WTC11 (cell line): Measurements from ENCODE around the gene NBEA. TPM values are rescaled to one million over a fixed set of nuclear protein-coding genes. Genes with fewer than 3 reads are reported as not detected.
"Not testable (repeated sequence)": the region's sequence is repeated elsewhere in the genome, so short reads cannot be mapped to it uniquely, and the experiment has no call there.

Experiments
- ATAC-seq: fragments of 200-7000 bp; cut with Tn5 transposase; 2 replicates; pipeline ENCODE4 v1.10.0; 2021; ENCODE audit warnings: mild to moderate bottlenecking, moderate library complexity
- CTCF ChIA-PET: fragments of 300-600 bp; sonication (Branson Sonifier 250); formaldehyde crosslinking; loops from one replicate; lab custom pipeline; 2021; ENCODE audit warnings: antibody characterized with exemption; lab: Charles Lee
- POLR2A ChIA-PET: fragments of 350-600 bp; sonication (Branson Sonifier 250); formaldehyde crosslinking; loops from one replicate; lab custom pipeline; 2021; ENCODE audit warnings: antibody characterized with exemption; lab: Charles Lee
- DNase-seq: peaks from one replicate; pipeline ENCODE4 v3.0.0; 2021; ENCODE audit warnings: low spot score
- H3K27ac Mint-ChIP-seq: 2 replicates; pipeline ENCODE4 v1.8.0; 2021; ENCODE audit warnings: mixed read lengths
- H3K27me3 Mint-ChIP-seq: 2 replicates; pipeline ENCODE4 v1.8.0; 2021; ENCODE audit warnings: low read depth, mild to moderate bottlenecking, moderate library complexity, mixed read lengths
- H3K36me3 Mint-ChIP-seq: 2 replicates; pipeline ENCODE4 v1.8.0; 2021; ENCODE audit warnings: mixed read lengths
- H3K4me1 Mint-ChIP-seq: 2 replicates; pipeline ENCODE4 v1.8.0; 2022; ENCODE audit warnings: mixed read lengths
- H3K4me3 Mint-ChIP-seq: 2 replicates; pipeline ENCODE4 v1.8.0; 2021; ENCODE audit warnings: mild to moderate bottlenecking, moderate library complexity, mixed read lengths
- H3K9me3 Mint-ChIP-seq: 2 replicates; pipeline ENCODE4 v1.8.0; 2021; ENCODE audit warnings: mixed read lengths
- CBFB ChIP-seq: sonication (generic); formaldehyde crosslinking; IDR thresholded peaks from 2 replicates; pipeline ENCODE4 v1.8.1; 2022; ENCODE audit warnings: mild to moderate bottlenecking, low read depth, missing genetic modification reagents
- CREB1 ChIP-seq: sonication (generic); formaldehyde crosslinking; IDR thresholded peaks from 2 replicates; pipeline ENCODE4 v1.8.0; 2023; ENCODE audit warnings: mild to moderate bottlenecking, missing genetic modification reagents
- CREM ChIP-seq: sonication (generic); formaldehyde crosslinking; IDR thresholded peaks from 2 replicates; pipeline ENCODE4 v1.8.1; 2022; ENCODE audit warnings: mild to moderate bottlenecking, missing genetic modification reagents, moderate library complexity
- FOXK1 ChIP-seq: sonication (generic); formaldehyde crosslinking; IDR thresholded peaks from 2 replicates; pipeline ENCODE4 v1.8.0; 2022; ENCODE audit warnings: mild to moderate bottlenecking, moderate library complexity, missing genetic modification reagents
- GABPB1 ChIP-seq: sonication (generic); formaldehyde crosslinking; IDR thresholded peaks from 2 replicates; pipeline ENCODE4 v1.8.1; 2023; ENCODE audit warnings: mild to moderate bottlenecking, missing genetic modification reagents
- JUN ChIP-seq: sonication (generic); formaldehyde crosslinking; IDR thresholded peaks from 2 replicates; pipeline ENCODE4 v1.8.0; 2023; ENCODE audit warnings: mild to moderate bottlenecking, missing genetic modification reagents
- NFYB ChIP-seq: sonication (generic); formaldehyde crosslinking; conservative IDR thresholded peaks from 2 replicates; pipeline ENCODE4 v1.8.0; 2022; ENCODE audit warnings: low read depth, missing genetic modification reagents
- NR1H2 ChIP-seq: sonication (generic); formaldehyde crosslinking; IDR thresholded peaks from 2 replicates; pipeline ENCODE4 v1.9.0; 2021; ENCODE audit warnings: mild to moderate bottlenecking, moderate library complexity, missing genetic modification reagents
- NR2C2 ChIP-seq: sonication (generic); formaldehyde crosslinking; IDR thresholded peaks from 2 replicates; pipeline ENCODE4 v1.8.0; 2022; ENCODE audit warnings: mild to moderate bottlenecking, missing genetic modification reagents
- RELA ChIP-seq: sonication (generic); formaldehyde crosslinking; IDR thresholded peaks from 2 replicates; pipeline ENCODE4 v1.8.1; 2022; ENCODE audit warnings: missing genetic modification reagents, mild to moderate bottlenecking, borderline replicate concordance
- SMAD3 ChIP-seq: sonication (generic); formaldehyde crosslinking; IDR thresholded peaks from 2 replicates; pipeline ENCODE4 v1.8.0; 2022; ENCODE audit warnings: missing genetic modification reagents, mild to moderate bottlenecking, borderline replicate concordance
- SP1 ChIP-seq: sonication (generic); formaldehyde crosslinking; conservative IDR thresholded peaks from 2 replicates; pipeline ENCODE4 v1.8.1; 2022; ENCODE audit warnings: missing genetic modification reagents
- ZNF396 ChIP-seq: fragments of 250-450 bp; sonication (Bioruptor Pico); IDR thresholded peaks from 2 replicates; pipeline ENCODE4 v1.8.0; 2021; ENCODE audit warnings: mild to moderate bottlenecking, moderate library complexity, borderline replicate concordance
- total RNA-seq: library from RNA; stranded (reverse); gene quantifications from 3 replicates; pipeline ENCODE4 v1.2.3, GENCODE V29; 2021
- TF ChIP-seq, protein P1 (sequence below): fragments of 250-450 bp; sonication (Bioruptor Pico); IDR thresholded peaks from 2 replicates; pipeline ENCODE4 v1.8.0; 2021; ENCODE audit warnings: mild to moderate bottlenecking
- TF ChIP-seq, protein P2 (sequence below): sonication (generic); formaldehyde crosslinking; IDR thresholded peaks from 2 replicates; pipeline ENCODE4 v1.8.1; 2023; ENCODE audit warnings: mild to moderate bottlenecking, missing genetic modification reagents, moderate library complexity
- TF ChIP-seq, protein P3 (sequence below): sonication (generic); formaldehyde crosslinking; IDR thresholded peaks from 2 replicates; pipeline ENCODE4 v1.8.0; 2023; ENCODE audit warnings: mild to moderate bottlenecking, missing genetic modification reagents

The NBEA gene
- total RNA-seq, 1 experiment from 2014 or later, result 20.9 TPM

DNA sequence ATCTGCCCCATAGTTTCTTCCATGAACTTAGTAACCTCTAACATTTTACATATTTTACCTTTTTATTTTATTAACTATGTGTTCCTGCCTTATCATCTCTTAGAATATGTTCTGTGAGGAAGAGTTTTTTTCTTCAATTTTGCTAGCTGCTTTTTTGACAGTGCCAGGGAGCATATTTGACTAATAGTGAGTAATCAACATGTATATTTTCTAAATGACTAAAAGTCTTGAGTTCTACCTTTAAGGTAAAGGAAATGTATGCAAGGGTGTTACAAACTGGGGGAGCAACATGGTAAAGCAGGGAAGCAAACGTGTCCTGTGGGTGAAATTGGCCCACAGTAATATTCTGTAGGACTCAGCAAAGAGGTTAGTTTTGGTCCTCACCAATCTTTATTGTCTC, 165.5 kb downstream of the NBEA start (continued):
- no peak for TF ChIP-seq ZNF396

DNA sequence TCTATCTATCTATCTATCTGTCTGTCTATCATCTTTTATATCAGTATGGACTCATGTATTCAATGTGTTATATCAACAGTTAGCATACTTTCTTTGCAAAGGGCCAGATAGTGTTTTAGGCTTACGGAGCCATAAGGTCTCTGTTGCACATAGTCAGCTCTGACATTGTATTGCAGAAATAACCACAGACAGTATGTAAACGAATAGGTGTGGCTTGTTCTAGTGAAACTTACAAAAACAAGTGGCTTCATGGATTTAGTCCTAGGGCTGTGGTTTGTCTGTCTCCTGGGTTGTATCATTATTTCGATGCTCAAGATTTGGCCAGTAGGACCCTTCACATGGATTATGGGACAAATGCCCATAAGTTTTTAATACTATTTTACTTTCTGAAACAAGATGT, 171.5 kb downstream of the NBEA start:
- CTCF ChIA-PET, POLR2A ChIA-PET, H3K4me1 Mint-ChIP-seq, H3K36me3 Mint-ChIP-seq, H3K27ac Mint-ChIP-seq, H3K9me3 Mint-ChIP-seq, ATAC-seq, DNase-seq, H3K27me3 Mint-ChIP-seq, H3K4me3 Mint-ChIP-seq: not testable (repeated sequence)

DNA sequence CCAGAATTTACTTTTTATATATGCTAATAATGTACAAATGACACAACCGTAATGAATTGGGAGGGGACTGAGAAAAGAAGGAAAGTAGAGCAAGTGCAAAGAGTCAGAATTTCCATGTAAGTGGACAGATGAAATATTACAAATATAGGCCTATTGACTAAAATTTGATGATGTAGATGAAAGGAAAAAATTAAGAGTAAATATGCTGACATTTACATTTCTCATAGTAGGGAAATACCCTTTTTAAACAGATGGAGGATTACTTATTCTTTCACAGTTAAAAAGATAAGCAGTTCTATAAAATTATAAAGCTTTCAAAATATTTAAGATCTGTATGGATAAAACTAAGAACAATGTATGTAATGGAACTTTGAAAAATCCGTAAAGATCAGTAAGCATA, 185.4 kb downstream of the NBEA start:
- Mint-ChIP-seq H3K27ac (no peak overlapping the region), H3K9me3 (no peaks in the 10 kb centered on the region), H3K36me3 (peaks cover 8% of the 10 kb centered on the region), H3K4me3 (no peak overlapping the region), H3K27me3 (no peaks in the 10 kb centered on the region), H3K4me1 (no peaks in the 10 kb centered on the region)
- ChIA-PET CTCF (no interaction called here), POLR2A (no interaction called here)
- TF ChIP-seq SMAD3, result no peak
- ATAC-seq (no peak), DNase-seq (no peak)

DNA sequence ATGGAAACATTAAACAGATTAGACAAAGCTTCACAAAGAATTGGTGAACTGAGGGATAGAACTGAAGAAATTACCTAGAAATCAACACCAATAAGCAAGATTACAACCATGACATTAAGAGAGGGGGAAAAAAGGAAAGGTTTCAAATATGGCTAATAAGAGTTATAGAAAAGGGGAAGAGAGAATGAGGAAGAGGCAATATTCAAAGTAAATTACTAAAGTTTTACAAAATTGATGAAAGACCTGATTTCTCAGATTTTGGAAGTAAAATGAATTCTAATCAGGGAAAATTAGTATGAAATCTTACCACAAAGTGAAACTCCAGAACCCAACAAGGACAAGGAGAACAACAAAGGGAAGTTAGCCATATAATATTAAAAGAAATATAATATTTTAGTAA, 187.4 kb downstream of the NBEA start:
- Mint-ChIP-seq H3K4me1 (no peaks in the 10 kb centered on the region), H3K36me3 (peaks cover 8% of the 10 kb centered on the region), H3K27me3 (no peaks in the 10 kb centered on the region), H3K4me3 (no peak overlapping the region), H3K27ac (no peak overlapping the region), H3K9me3 (no peaks in the 10 kb centered on the region)
- DNase-seq (no peak), ATAC-seq (no peak)
- ChIA-PET POLR2A (no interaction called here), CTCF (no interaction called here)
- TF ChIP-seq JUN, result no peak
- no peak for TF ChIP-seq CREM (CRISPR knock-in tag)
- TF ChIP-seq, protein P1, sequence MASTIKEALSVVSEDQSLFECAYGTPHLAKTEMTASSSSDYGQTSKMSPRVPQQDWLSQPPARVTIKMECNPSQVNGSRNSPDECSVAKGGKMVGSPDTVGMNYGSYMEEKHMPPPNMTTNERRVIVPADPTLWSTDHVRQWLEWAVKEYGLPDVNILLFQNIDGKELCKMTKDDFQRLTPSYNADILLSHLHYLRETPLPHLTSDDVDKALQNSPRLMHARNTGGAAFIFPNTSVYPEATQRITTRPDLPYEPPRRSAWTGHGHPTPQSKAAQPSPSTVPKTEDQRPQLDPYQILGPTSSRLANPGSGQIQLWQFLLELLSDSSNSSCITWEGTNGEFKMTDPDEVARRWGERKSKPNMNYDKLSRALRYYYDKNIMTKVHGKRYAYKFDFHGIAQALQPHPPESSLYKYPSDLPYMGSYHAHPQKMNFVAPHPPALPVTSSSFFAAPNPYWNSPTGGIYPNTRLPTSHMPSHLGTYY (CRISPR knock-in tag), result no peak
- TF ChIP-seq SMAD3, result no peak
- TF ChIP-seq RELA (CRISPR knock-in tag), result no peak
- TF ChIP-seq, protein P2, sequence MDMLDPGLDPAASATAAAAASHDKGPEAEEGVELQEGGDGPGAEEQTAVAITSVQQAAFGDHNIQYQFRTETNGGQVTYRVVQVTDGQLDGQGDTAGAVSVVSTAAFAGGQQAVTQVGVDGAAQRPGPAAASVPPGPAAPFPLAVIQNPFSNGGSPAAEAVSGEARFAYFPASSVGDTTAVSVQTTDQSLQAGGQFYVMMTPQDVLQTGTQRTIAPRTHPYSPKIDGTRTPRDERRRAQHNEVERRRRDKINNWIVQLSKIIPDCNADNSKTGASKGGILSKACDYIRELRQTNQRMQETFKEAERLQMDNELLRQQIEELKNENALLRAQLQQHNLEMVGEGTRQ (CRISPR knock-in tag), result no peak
- no peak for TF ChIP-seq CBFB
- TF ChIP-seq FOXK1 (CRISPR knock-in tag), result no peak
- TF ChIP-seq NR2C2 (CRISPR knock-in tag), result no peak
- no peak for TF ChIP-seq GABPB1 (CRISPR knock-in tag)
- TF ChIP-seq CREB1 (CRISPR knock-in tag), result no peak
- TF ChIP-seq NFYB (CRISPR knock-in tag), result no peak
- TF ChIP-seq, protein P3, sequence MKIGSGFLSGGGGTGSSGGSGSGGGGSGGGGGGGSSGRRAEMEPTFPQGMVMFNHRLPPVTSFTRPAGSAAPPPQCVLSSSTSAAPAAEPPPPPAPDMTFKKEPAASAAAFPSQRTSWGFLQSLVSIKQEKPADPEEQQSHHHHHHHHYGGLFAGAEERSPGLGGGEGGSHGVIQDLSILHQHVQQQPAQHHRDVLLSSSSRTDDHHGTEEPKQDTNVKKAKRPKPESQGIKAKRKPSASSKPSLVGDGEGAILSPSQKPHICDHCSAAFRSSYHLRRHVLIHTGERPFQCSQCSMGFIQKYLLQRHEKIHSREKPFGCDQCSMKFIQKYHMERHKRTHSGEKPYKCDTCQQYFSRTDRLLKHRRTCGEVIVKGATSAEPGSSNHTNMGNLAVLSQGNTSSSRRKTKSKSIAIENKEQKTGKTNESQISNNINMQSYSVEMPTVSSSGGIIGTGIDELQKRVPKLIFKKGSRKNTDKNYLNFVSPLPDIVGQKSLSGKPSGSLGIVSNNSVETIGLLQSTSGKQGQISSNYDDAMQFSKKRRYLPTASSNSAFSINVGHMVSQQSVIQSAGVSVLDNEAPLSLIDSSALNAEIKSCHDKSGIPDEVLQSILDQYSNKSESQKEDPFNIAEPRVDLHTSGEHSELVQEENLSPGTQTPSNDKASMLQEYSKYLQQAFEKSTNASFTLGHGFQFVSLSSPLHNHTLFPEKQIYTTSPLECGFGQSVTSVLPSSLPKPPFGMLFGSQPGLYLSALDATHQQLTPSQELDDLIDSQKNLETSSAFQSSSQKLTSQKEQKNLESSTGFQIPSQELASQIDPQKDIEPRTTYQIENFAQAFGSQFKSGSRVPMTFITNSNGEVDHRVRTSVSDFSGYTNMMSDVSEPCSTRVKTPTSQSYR (CRISPR knock-in tag), result no peak
- no peak for TF ChIP-seq SP1 (CRISPR knock-in tag)
- no peak for TF ChIP-seq NR1H2 (CRISPR knock-in tag)
- TF ChIP-seq, all 79 proteins: peak for 0
